PC-3 (cell line): ENCODE data around the gene GPR84. TPM values are rescaled to one million over a fixed set of nuclear protein-coding genes. Genes with fewer than 3 reads are reported as not detected.
A peak's percentile ranks its signal among the peaks of the same experiment; 100 is the strongest.

ENCODE experiments used
- ATAC-seq: fragments of 200-7000 bp; cut with Tn5 transposase; 2 replicates; pipeline ENCODE4 v1.9.1; 2020; ENCODE audit warnings: mild to moderate bottlenecking, moderate library complexity
- BruUV-seq: library from RNA; stranded (reverse); fragments of 400-500 nt; replicated peaks from 2 replicates; lab custom pipeline; 2021; lab: Mats Ljungman, UMichigan
- CTCF ChIA-PET: fragments of 300-600 bp; sonication (Branson Sonifier 250); formaldehyde crosslinking; loops from one replicate; lab custom pipeline; 2022; ENCODE audit warnings: antibody characterized with exemption; lab: Charles Lee
- POLR2A ChIA-PET: fragments of 300-600 bp; sonication (Branson Sonifier 250); formaldehyde crosslinking; loops from one replicate; lab custom pipeline; 2022; ENCODE audit warnings: antibody characterized with exemption; ENCODE audit not compliant: unreplicated experiment; lab: Charles Lee
- DNase-seq: peaks from one replicate; pipeline ENCODE4 v3.0.0-alpha.2; 2015
- H2AFZ ChIP-seq: fragments of 300-600 bp; sonication (generic); 2 replicates; pipeline ENCODE4 v1.6.0; 2016; ENCODE audit warnings: antibody characterized with exemption, low read length
- H3F3A ChIP-seq: fragments of 300-600 bp; sonication (generic); one replicate; pipeline ENCODE4 v1.6.0; 2017; ENCODE audit warnings: antibody characterized with exemption, low read length, control low read depth, mild to moderate bottlenecking; ENCODE audit not compliant: unreplicated experiment
- H3K27ac ChIP-seq: fragments of 300-600 bp; sonication (generic); 2 replicates; pipeline ENCODE4 v1.5.1; 2016; ENCODE audit warnings: mild to moderate bottlenecking, low read length
- H3K27me3 ChIP-seq: fragments of 300-600 bp; sonication (generic); 2 replicates; pipeline ENCODE4 v1.6.1; 2016; ENCODE audit warnings: low read length, mixed read lengths
- H3K36me3 ChIP-seq: fragments of 300-600 bp; sonication (generic); 2 replicates; pipeline ENCODE4 v1.6.1; 2016; ENCODE audit warnings: low read depth, mixed run types, low read length, mixed read lengths
- H3K4me1 ChIP-seq: fragments of 300-600 bp; sonication (generic); 2 replicates; pipeline ENCODE4 v1.5.1; 2016; ENCODE audit warnings: low read length; ENCODE audit not compliant: insufficient read depth
- H3K4me2 ChIP-seq: fragments of 300-600 bp; sonication (generic); 2 replicates; pipeline ENCODE4 v1.6.0; 2016; ENCODE audit warnings: low read length
- H3K4me3 ChIP-seq: fragments of 300-600 bp; sonication (generic); 2 replicates; pipeline ENCODE4 v1.5.1; 2016; ENCODE audit warnings: mild to moderate bottlenecking, low read length, mixed read lengths
- H3K79me2 ChIP-seq: fragments of 300-600 bp; sonication (generic); 2 replicates; pipeline ENCODE4 v1.6.1; 2017; ENCODE audit warnings: low read length, mixed read lengths
- H3K9ac ChIP-seq: fragments of 300-600 bp; sonication (generic); 2 replicates; pipeline ENCODE4 v1.6.0; 2016; ENCODE audit warnings: mild to moderate bottlenecking, low read length
- H3K9me2 ChIP-seq: fragments of 300-600 bp; sonication (generic); replicated peaks from 2 replicates; pipeline ENCODE4 v1.6.1; 2016; ENCODE audit warnings: mixed run types, low read length, mixed read lengths
- H3K9me3 ChIP-seq: fragments of 300-600 bp; sonication (generic); 2 replicates; pipeline ENCODE4 v1.6.1; 2016; ENCODE audit warnings: low read length, mixed read lengths
- H4K20me1 ChIP-seq: fragments of 300-600 bp; sonication (generic); 2 replicates; pipeline ENCODE4 v1.6.1; 2016; ENCODE audit warnings: low read length, mixed read lengths
- EZH2 ChIP-seq: fragments of 300-600 bp; sonication (generic); IDR thresholded peaks from one replicate; pipeline ENCODE4 v1.6.1; 2017; ENCODE audit warnings: antibody characterized with exemption, mild to moderate bottlenecking, low read length; ENCODE audit not compliant: unreplicated experiment
- EZH2phosphoT487 ChIP-seq: fragments of 300-600 bp; sonication (generic); IDR thresholded peaks from 2 replicates; pipeline ENCODE4 v1.6.1; 2018; ENCODE audit warnings: mild to moderate bottlenecking, antibody characterized with exemption, low read length, borderline replicate concordance
- intact Hi-C: fragments of 100-400 bp; cut with micrococcal nuclease; formaldehyde crosslinking; loops from 2 replicates; pipeline ENCODE4 v1.9.0; 2023
- total RNA-seq: library from RNA; depleted of rRNA; stranded (reverse); fragments of >200 nt; gene quantifications from 2 replicates; pipeline ENCODE4 v1.2.3, GENCODE V29; 2014
- TF ChIP-seq, protein P1 (sequence below): fragments of 300-600 bp; sonication (generic); conservative IDR thresholded peaks from 2 replicates; pipeline ENCODE4 v1.5.1; 2017; ENCODE audit warnings: antibody characterized with exemption, low read depth, mild to moderate bottlenecking, low read length

Gene GPR84
- total RNA-seq, 1 experiment from 2014 or later: not detected

GRCh38 chr12:54371328-54372112 lies 7.2 kb upstream of the GPR84 start:
- POLR2A ChIA-PET: no interaction called here
- no peak for DNase-seq
- no peak overlapping the region for H3K4me2 ChIP-seq
- no peaks in the 10 kb centered on the region for H3F3A ChIP-seq
- no peak overlapping the region for H3K9ac ChIP-seq
- H3K36me3 ChIP-seq: no peaks in the 10 kb centered on the region
- H3K27ac ChIP-seq: no peak overlapping the region
- H3K9me2 ChIP-seq: no peaks in the 10 kb centered on the region
- H4K20me1 ChIP-seq: no peaks in the 10 kb centered on the region
- TF ChIP-seq, protein P1, sequence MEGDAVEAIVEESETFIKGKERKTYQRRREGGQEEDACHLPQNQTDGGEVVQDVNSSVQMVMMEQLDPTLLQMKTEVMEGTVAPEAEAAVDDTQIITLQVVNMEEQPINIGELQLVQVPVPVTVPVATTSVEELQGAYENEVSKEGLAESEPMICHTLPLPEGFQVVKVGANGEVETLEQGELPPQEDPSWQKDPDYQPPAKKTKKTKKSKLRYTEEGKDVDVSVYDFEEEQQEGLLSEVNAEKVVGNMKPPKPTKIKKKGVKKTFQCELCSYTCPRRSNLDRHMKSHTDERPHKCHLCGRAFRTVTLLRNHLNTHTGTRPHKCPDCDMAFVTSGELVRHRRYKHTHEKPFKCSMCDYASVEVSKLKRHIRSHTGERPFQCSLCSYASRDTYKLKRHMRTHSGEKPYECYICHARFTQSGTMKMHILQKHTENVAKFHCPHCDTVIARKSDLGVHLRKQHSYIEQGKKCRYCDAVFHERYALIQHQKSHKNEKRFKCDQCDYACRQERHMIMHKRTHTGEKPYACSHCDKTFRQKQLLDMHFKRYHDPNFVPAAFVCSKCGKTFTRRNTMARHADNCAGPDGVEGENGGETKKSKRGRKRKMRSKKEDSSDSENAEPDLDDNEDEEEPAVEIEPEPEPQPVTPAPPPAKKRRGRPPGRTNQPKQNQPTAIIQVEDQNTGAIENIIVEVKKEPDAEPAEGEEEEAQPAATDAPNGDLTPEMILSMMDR: no peak
- TF ChIP-seq EZH2: no peak
- TF ChIP-seq EZH2phosphoT487: no peak
- no peaks in the 10 kb centered on the region for H3K9me3 ChIP-seq
- peaks cover 28% of the 10 kb centered on the region for H3K4me1 ChIP-seq
- no peaks in the 10 kb centered on the region for H3K79me2 ChIP-seq
- ATAC-seq: no peak
- no peak overlapping the region for H3K4me3 ChIP-seq
- no peaks in the 10 kb centered on the region for H3K27me3 ChIP-seq
- BruUV-seq: no TSS peak
- no peak overlapping the region for H2AFZ ChIP-seq
- intact Hi-C loops: no loop called here
- CTCF ChIA-PET: interaction anchor here (1.8 kb wide), 1 partner anchor 8 kb away, joined by 26 read pairs; no protein-coding TSS in a partner anchor

GRCh38 chr12:54370171-54370730 lies 6.0 kb upstream of the GPR84 start:
- ATAC-seq (peak; percentile 77), DNase-seq (peak; percentile 86)
- Histone ChIP-seq H3K9me2 (no peaks in the 10 kb centered on the region), H3K79me2 (no peaks in the 10 kb centered on the region), H3F3A (no peaks in the 10 kb centered on the region), H3K9me3 (no peaks in the 10 kb centered on the region), H3K9ac (peak overlapping the region; percentile 7; the same call in 1 of the 2 replicates), H2AFZ (peak overlapping the region; percentile 63; the same call in 1 of the 2 replicates), H3K4me1 (peaks cover 27% of the 10 kb centered on the region), H3K27ac (no peak overlapping the region), H3K27me3 (no peaks in the 10 kb centered on the region), H3K36me3 (no peaks in the 10 kb centered on the region), H3K4me2 (peak overlapping the region; percentile 84), H3K4me3 (peak overlapping the region; percentile 64), H4K20me1 (no peaks in the 10 kb centered on the region)
- ChIA-PET CTCF (interaction anchor here (0.6 to 1.8 kb wide), 6 partner anchors 10 to 432 kb away, joined by 3 to 26 read pairs (median 6); partner anchors contain the start of gene COPZ1), POLR2A (interaction anchor here (0.6 kb wide), 1 partner anchor 128 kb away, joined by 3 read pairs; no protein-coding TSS in a partner anchor)
- TF ChIP-seq EZH2phosphoT487: no peak
- TF ChIP-seq, protein P1: peak; percentile 80
- no peak for TF ChIP-seq EZH2
- intact Hi-C loops: no loop called here
- no TSS peak for BruUV-seq
